ACHN (cell line): ENCODE measurements around the gene FGD5.

Experiments
- DNase-seq: peaks from one replicate; pipeline ENCODE4 v3.0.0-alpha.2; 2015
- in situ Hi-C: cut with HindIII; loops from 2 replicates; pipeline ENCODE4 v1.10.0; 2017; ENCODE audit warnings: low sequenced_read_pairs, low pct_ligation_motif_present, low pct_unique_long_range_greater_than_20kb

FGD5 gene

DNA sequence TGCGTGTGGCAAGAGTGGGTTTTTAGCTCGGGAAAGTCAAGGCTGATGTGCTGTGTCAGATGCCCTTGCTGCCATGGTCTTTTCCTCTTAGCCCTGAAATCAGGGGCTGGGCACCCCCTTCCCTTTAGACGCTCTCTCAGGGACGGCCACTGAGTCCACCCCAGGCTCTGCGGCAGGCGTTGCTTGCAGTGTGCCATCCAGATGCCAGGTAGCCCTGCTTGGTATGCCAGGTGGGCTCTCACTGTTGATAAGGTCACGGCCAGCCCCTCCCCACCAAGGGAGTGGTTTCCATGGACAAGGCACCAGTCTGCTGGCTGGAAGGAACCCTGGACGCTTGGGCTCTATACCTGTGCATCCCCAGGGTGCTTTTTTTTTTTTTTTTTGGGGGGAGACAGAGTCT is 24.6 kb downstream of the FGD5 start:
- no peak for DNase-seq
- in situ Hi-C loops: no loop called here

- DNase-seq: no peak
- in situ Hi-C loops: no loop called here
Measured at GRCh38 chr3:14844386-14845170, 25.8 kb downstream of the FGD5 start.

GRCh38 chr3:14845180-14845579 is 26.4 kb downstream of the FGD5 start:
- in situ Hi-C loops: no loop called here
- no peak for DNase-seq

DNA sequence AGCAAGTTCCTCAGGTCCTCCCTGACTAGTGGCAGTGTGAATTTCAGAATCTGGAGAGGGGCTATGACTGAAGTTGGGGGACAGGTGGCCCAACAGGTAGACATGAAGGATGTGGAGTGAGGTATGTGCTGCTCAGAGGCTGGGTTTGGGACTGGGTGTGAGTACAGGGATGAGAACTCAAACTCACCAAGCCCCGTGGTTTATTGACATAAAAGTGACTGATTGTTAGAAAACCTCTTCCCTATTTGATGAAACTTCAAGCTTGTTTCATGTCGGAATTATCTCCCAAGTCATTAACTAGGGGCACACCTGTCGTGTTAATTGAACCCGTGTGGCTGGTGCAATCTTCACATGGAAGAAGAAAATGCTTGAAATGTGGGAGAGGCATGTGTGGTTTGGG is 27.1 kb downstream of the FGD5 start:
- in situ Hi-C loops: no loop called here
- no peak for DNase-seq

GRCh38 chr3:14846226-14846880 is 27.6 kb downstream of the FGD5 start:
- DNase-seq: no peak
- in situ Hi-C loops: no loop called here

GRCh38 chr3:14847613-14848541 is 29.1 kb downstream of the FGD5 start:
- in situ Hi-C loops: no loop called here
- no peak for DNase-seq

- in situ Hi-C loops: no loop called here
- no peak for DNase-seq
Measured at GRCh38 chr3:14848906-14849305, 30.1 kb downstream of the FGD5 start.

DNA sequence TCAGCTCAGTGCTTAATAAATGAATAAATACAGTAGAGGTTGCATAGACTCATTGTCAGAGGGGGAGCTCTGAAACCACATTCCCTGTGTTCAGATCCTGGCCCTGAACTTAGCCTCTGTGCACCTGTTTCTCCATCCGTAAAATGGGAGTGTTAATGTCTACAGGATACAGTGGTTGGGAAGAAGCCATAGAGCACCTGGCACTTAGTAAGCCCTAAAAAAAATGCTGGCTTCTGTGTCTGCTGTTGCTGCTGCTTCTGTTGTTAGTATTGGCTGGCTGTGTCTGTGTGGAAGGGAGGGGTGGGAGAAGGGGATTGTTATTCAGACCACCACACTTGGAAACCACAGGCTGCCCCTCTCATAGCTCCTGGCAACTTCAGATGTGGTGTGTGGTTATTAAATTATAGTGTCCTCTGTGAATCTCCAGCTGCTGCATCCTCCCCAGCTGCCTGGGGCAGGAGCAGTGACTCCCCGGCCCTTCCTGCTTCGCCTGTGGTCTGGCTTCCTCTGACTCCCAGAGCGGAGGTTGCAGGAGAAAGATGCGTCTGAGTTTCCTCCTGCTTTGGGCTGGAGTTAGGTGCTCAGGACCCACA is 31.0 kb downstream of the FGD5 start:
- in situ Hi-C loops: no loop called here
- no peak for DNase-seq

DNA sequence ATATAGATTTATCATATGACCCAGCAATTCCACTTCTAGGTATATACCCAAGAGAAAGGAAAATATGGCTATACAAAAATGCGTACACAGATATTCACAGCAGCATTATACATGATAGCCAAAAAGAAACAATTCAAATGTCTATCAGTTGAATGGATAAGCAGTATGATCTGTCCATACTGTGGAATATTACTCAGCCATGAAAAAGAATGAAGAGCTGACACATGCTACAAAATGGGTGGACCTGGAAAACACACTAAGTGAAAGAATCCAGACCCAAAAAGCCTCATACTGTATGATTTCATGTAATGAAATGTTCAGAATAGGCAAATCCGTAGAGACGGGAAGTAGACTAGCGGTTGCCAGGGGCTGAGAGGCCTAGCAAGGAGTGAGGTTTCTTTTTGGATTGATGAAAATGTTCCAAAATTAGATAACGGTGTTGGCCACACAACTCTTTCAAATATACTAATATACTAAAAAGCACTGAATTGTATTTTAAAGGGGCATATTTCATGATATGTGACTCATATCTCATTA is 33.4 kb downstream of the FGD5 start:
- DNase-seq: no peak
- in situ Hi-C loops: no loop called here

GRCh38 chr3:14852717-14853116 is 34.0 kb downstream of the FGD5 start:
- in situ Hi-C loops: no loop called here
- DNase-seq: no peak

- no peak for DNase-seq
- in situ Hi-C loops: no loop called here
Measured at GRCh38 chr3:14853271-14853951, 34.6 kb downstream of the FGD5 start.

GRCh38 chr3:14857506-14857905 is 38.7 kb downstream of the FGD5 start:
- DNase-seq: no peak
- in situ Hi-C loops: no loop called here

DNA sequence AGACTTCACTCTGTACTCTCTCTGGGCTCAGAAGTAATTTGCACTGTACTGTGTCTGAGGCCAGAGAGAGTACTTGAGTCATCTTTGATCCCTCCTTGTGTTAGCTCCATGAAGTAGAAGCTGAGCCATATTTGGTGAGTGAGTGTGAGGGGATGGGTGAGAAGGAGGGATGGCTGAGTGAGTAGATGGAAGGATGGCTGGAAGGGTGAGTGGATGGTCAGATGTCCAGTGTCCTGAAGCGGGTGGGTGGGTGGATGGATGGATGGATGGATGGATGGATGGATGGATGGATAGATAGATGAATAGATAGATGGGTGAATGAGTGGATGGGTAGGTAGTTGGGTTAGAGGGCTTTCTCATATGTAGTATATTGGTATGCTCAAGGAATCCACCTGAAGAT is 39.3 kb downstream of the FGD5 start:
- no peak for DNase-seq
- in situ Hi-C loops: no loop called here

DNA sequence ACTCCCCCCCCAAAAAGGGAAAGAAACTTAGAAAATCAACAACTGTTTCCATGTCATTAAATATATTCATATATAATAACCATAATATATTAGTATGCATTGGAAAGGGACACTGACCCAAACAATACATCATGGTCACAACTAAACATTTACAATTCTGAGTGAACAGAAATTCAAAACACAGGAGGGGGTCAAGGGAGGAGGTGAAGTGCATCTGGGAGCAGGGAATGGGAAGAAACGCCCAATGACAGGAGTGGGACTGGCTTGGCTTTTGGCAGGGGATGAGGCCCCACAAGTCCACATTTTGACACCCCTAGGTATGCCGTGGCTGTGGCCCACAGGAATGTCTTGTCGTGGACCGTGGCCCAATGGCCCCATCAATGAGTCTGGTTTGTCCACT is 41.1 kb downstream of the FGD5 start:
- no peak for DNase-seq

GRCh38 chr3:14861031-14861430 is 42.3 kb downstream of the FGD5 start:
- no peak for DNase-seq
- in situ Hi-C loops: no loop called here

More for the DNA sequence above, 41.1 kb downstream of the FGD5 start:
- in situ Hi-C loops: no loop called here

- in situ Hi-C loops: no loop called here
- DNase-seq: no peak
Measured at GRCh38 chr3:14861446-14862302, 42.9 kb downstream of the FGD5 start.

GRCh38 chr3:14862303-14862660 is 43.5 kb downstream of the FGD5 start:
- no peak for DNase-seq
- in situ Hi-C loops: no loop called here
